IMR-90 (cell line): ENCODE measurements around the gene SHROOM4. TPM values are rescaled to one million over a fixed set of nuclear protein-coding genes. Genes with fewer than 3 reads are reported as not detected.

Experiments
- ATAC-seq: fragments of 200-7000 bp; cut with Tn5 transposase; 2 replicates; pipeline ENCODE4 v1.9.1; 2020; ENCODE audit warnings: low read depth, mild to moderate bottlenecking, moderate library complexity
- BruUV-seq: library from RNA; stranded (reverse); fragments of 400-500 nt; replicated peaks from 2 replicates; lab custom pipeline; 2021; lab: Mats Ljungman, UMichigan
- CTCF ChIA-PET: fragments of 300-600 bp; formaldehyde crosslinking; extraction: SDS; loops from one replicate; lab custom pipeline; 2021; ENCODE audit warnings: antibody characterized with exemption; lab: Yijun Ruan, JAX
- POLR2A ChIA-PET: fragments of 300-600 bp; sonication (Branson Sonifier 250); formaldehyde crosslinking; loops from one replicate; lab custom pipeline; 2022; ENCODE audit warnings: antibody characterized with exemption; ENCODE audit not compliant: unreplicated experiment; lab: Charles Lee
- DNase-seq: peaks from one replicate; pipeline ENCODE4 v3.0.0; 2013
- H2AFZ ChIP-seq: replicated peaks from 2 replicates; pipeline ENCODE3; 2013; ENCODE audit warnings: low read length, mild to moderate bottlenecking; ENCODE audit not compliant: poor library complexity
- H2AK5ac ChIP-seq: 2 replicates; pipeline ENCODE4 v1.6.1; 2013; ENCODE audit warnings: low read depth, low read length, inconsistent platforms
- H2AK9ac ChIP-seq: replicated peaks from 2 replicates; pipeline ENCODE3; 2013; ENCODE audit warnings: mild to moderate bottlenecking, low read depth, low read length, moderate library complexity; ENCODE audit not compliant: poor library complexity
- H2BK120ac ChIP-seq: 2 replicates; pipeline ENCODE4 v1.6.1; 2013; ENCODE audit warnings: low read depth, low read length, inconsistent platforms
- H2BK15ac ChIP-seq: 3 replicates; pipeline ENCODE4 v1.6.1; 2013; ENCODE audit warnings: low read depth, low read length, inconsistent platforms
- H2BK20ac ChIP-seq: 2 replicates; pipeline ENCODE4 v1.6.1; 2013; ENCODE audit warnings: low read depth, mild to moderate bottlenecking, inconsistent platforms, low read length, moderate library complexity
- H2BK5ac ChIP-seq: 2 replicates; pipeline ENCODE4 v1.6.1; 2013; ENCODE audit warnings: mild to moderate bottlenecking, low read depth, low read length, inconsistent platforms; ENCODE audit not compliant: poor library complexity, severe bottlenecking
- H3K14ac ChIP-seq: replicated peaks from 2 replicates; pipeline ENCODE4 v1.6.1; 2013; ENCODE audit warnings: low read depth, low read length, inconsistent platforms
- H3K18ac ChIP-seq: 2 replicates; pipeline ENCODE4 v1.6.1; 2013; ENCODE audit warnings: low read depth, low read length, control low read depth
- H3K23ac ChIP-seq: 2 replicates; pipeline ENCODE4 v1.6.1; 2013; ENCODE audit warnings: low read depth, low read length, inconsistent platforms
- H3K27ac ChIP-seq: 2 replicates; pipeline ENCODE4 v1.5.1; 2013; ENCODE audit warnings: mild to moderate bottlenecking, control low read depth, low read length; ENCODE audit not compliant: insufficient read depth
- H3K27me3 ChIP-seq: 2 replicates; pipeline ENCODE4 v1.6.1; 2013; ENCODE audit warnings: low read length; ENCODE audit not compliant: control insufficient read depth, insufficient read depth
- H3K36me3 ChIP-seq: 2 replicates; pipeline ENCODE4 v1.6.1; 2013; ENCODE audit warnings: low read length, mixed read lengths; ENCODE audit not compliant: control insufficient read depth, insufficient read depth
- H3K4ac ChIP-seq: 2 replicates; pipeline ENCODE4 v1.6.1; 2013; ENCODE audit warnings: low read depth, low read length, inconsistent platforms
- H3K4me1 ChIP-seq: 2 replicates; pipeline ENCODE4 v1.6.1; 2013; ENCODE audit warnings: low read length, mixed read lengths; ENCODE audit not compliant: control insufficient read depth, insufficient read depth
- H3K4me2 ChIP-seq: 2 replicates; pipeline ENCODE4 v1.6.1; 2013; ENCODE audit warnings: low read depth, mild to moderate bottlenecking, control low read depth, low read length, moderate library complexity
- H3K4me3 ChIP-seq: 2 replicates; pipeline ENCODE4 v1.5.1; 2013; ENCODE audit warnings: low read depth, mild to moderate bottlenecking, control low read depth, low read length, moderate library complexity; ENCODE audit not compliant: insufficient read depth
- H3K56ac ChIP-seq: 2 replicates; pipeline ENCODE4 v1.6.1; 2013; ENCODE audit warnings: low read length, inconsistent platforms; ENCODE audit not compliant: insufficient read depth; ENCODE audit errors: extremely low read depth
- H3K79me1 ChIP-seq, 2 experiments: 2 replicates each; pipeline ENCODE4 v1.6.1; 2013; ENCODE audit warnings: low read length in 2 of 2, inconsistent platforms in 1 of 2, low read depth in 1 of 2
- H3K9ac ChIP-seq: 2 replicates; pipeline ENCODE4 v1.6.1; 2013; ENCODE audit warnings: low read depth, low read length, control low read depth
- H3K9me1 ChIP-seq: 2 replicates; pipeline ENCODE4 v1.6.1; 2013; ENCODE audit warnings: low read length, inconsistent platforms; ENCODE audit not compliant: insufficient read depth
- H3K9me3 ChIP-seq: 2 replicates; pipeline ENCODE4 v1.6.1; 2013; ENCODE audit warnings: low read length; ENCODE audit not compliant: control insufficient read depth, insufficient read depth
- H4K20me1 ChIP-seq: 2 replicates; pipeline ENCODE4 v1.6.1; 2013; ENCODE audit warnings: low read length, inconsistent platforms; ENCODE audit not compliant: insufficient read depth
- H4K5ac ChIP-seq: 2 replicates; pipeline ENCODE4 v1.6.1; 2013; ENCODE audit warnings: mild to moderate bottlenecking, low read depth, low read length, control low read depth
- H4K8ac ChIP-seq, 2 experiments: 2 replicates each; pipeline ENCODE4 v1.6.1; 2013; ENCODE audit warnings: low read depth in 2 of 2, low read length in 2 of 2, control low read depth in 1 of 2, inconsistent platforms in 1 of 2
- H4K91ac ChIP-seq: 2 replicates; pipeline ENCODE4 v1.6.1; 2013; ENCODE audit warnings: low read depth, low read length, inconsistent platforms; ENCODE audit not compliant: insufficient read depth
- BHLHE40 ChIP-seq: fragments of 150-350 bp; IDR thresholded peaks from 2 replicates; pipeline ENCODE4 v1.6.1; 2016; ENCODE audit warnings: mild to moderate bottlenecking, low read depth, low read length
- CEBPB ChIP-seq: IDR thresholded peaks from 2 replicates; pipeline ENCODE4 v1.6.1; 2012; ENCODE audit warnings: low read depth, low read length, improper control_type of control experiment
- CHD1 ChIP-seq: IDR thresholded peaks from 2 replicates; pipeline ENCODE4 v1.6.1; 2012; ENCODE audit warnings: low read depth, low read length, improper control_type of control experiment
- ELK1 ChIP-seq: fragments of 150-350 bp; IDR thresholded peaks from 2 replicates; pipeline ENCODE4 v1.6.1; 2016; ENCODE audit warnings: low read depth, mild to moderate bottlenecking, low read length, moderate library complexity, borderline replicate concordance
- FOS ChIP-seq: fragments of 150-350 bp; IDR thresholded peaks from 2 replicates; pipeline ENCODE4 v1.6.1; 2016; ENCODE audit warnings: low read depth, low read length
- MAFK ChIP-seq: IDR thresholded peaks from 2 replicates; pipeline ENCODE4 v1.6.1; 2012; ENCODE audit warnings: low read depth, low read length, improper control_type of control experiment
- MAZ ChIP-seq: IDR thresholded peaks from 2 replicates; pipeline ENCODE4 v1.6.1; 2012; ENCODE audit warnings: low read depth, mild to moderate bottlenecking, low read length, improper control_type of control experiment, moderate library complexity, borderline replicate concordance
- MXI1 ChIP-seq: IDR thresholded peaks from 2 replicates; pipeline ENCODE4 v1.6.1; 2012; ENCODE audit warnings: low read depth, mild to moderate bottlenecking, low read length, moderate library complexity, borderline replicate concordance
- POLR2A ChIP-seq: IDR thresholded peaks from 2 replicates; pipeline ENCODE4 v1.6.1; 2012; ENCODE audit warnings: mild to moderate bottlenecking, low read depth, low read length
- RAD21 ChIP-seq: IDR thresholded peaks from 2 replicates; pipeline ENCODE4 v1.6.1; 2012; ENCODE audit warnings: low read length, improper control_type of control experiment
- RCOR1 ChIP-seq: IDR thresholded peaks from 2 replicates; pipeline ENCODE4 v1.6.1; 2012; ENCODE audit warnings: mild to moderate bottlenecking, low read length, improper control_type of control experiment; ENCODE audit not compliant: insufficient replicate concordance
- RFX5 ChIP-seq: IDR thresholded peaks from 2 replicates; pipeline ENCODE4 v1.8.0; 2012; ENCODE audit warnings: low read depth, mild to moderate bottlenecking, low read length, moderate library complexity
- WGBS, 2 experiments: methylation state at CpG; one replicate each; pipeline versions ENCODE4 v1.1.5 to v1.1.7; 2013; ENCODE audit warnings: missing lambda C conversion rate in 2 of 2; ENCODE audit not compliant: insufficient read length in 1 of 2; ENCODE audit errors: extremely low coverage in 2 of 2; 5-methylcytosine and 5-hydroxymethylcytosine counted together
- dilution Hi-C: fragments of 300-500 bp; cut with HindIII; formaldehyde crosslinking; loops from one replicate; pipeline ENCODE4 v1.14.3; 2018; ENCODE audit warnings: low sequenced_read_pairs; ENCODE audit not compliant: unreplicated experiment
- in situ Hi-C: fragments of 300-500 bp; cut with MboI; formaldehyde crosslinking; loops from 3 replicates; pipeline ENCODE4 v1.14.3; 2019; ENCODE audit warnings: low sequenced_read_pairs, inconsistent platforms, mixed read lengths
- intact Hi-C: fragments of 100-400 bp; cut with micrococcal nuclease; formaldehyde crosslinking; loops from 2 replicates; pipeline ENCODE4 v1.10.0; 2022
- polyA plus RNA-seq, 3 experiments: library from polyadenylated mRNA; depleted of rRNA; stranded (reverse); fragments of >200 nt; gene quantifications; 2 replicates each; pipeline ENCODE4 v1.2.3, GENCODE V29; 2012; ENCODE audit warnings: low replicate concordance in 1 of 3
- total RNA-seq: library from RNA; depleted of rRNA; stranded (reverse); fragments of >200 nt; gene quantifications from 2 replicates; pipeline ENCODE4 v1.2.3, GENCODE V29; 2012
- TF ChIP-seq, protein P1 (sequence below): conservative IDR thresholded peaks from 2 replicates; pipeline ENCODE4 v1.5.1; 2012; ENCODE audit warnings: mild to moderate bottlenecking, low read depth, low read length, improper control_type of control experiment
- TF ChIP-seq, protein P2 (sequence below): fragments of 150-350 bp; IDR thresholded peaks from 2 replicates; pipeline ENCODE4 v1.6.1; 2017; ENCODE audit warnings: mild to moderate bottlenecking, antibody characterized with exemption, low read length, low read depth

Gene SHROOM4
- total and polyA plus RNA-seq, 2 of the 4 experiments (the other 2 are of a cell fraction), result 1.0 to 2.2 TPM

GRCh38 chrX:50762578-50762977 is 51.4 kb downstream of the SHROOM4 start:
- WGBS, 2 experiments, result no CpG with 5 or more reads among the region's 2 CpGs
- ChIA-PET POLR2A (no interaction called here), CTCF (interaction anchor here (0.7 kb wide), 1 partner anchor 16 kb away, joined by 4 read pairs; no protein-coding TSS in a partner anchor)
- dilution Hi-C loops, result no loop called here
- Histone ChIP-seq H3K4me3 (no peak overlapping the region), H4K20me1 (no peaks in the 10 kb centered on the region), H4K5ac (no peak overlapping the region), H3K27me3 (peaks cover 2% of the 10 kb centered on the region; the same call in 1 of the 2 replicates), H3K23ac (no peak overlapping the region), H3K79me1 (no peaks in the 10 kb centered on the region), H3K4me2 (no peak overlapping the region), H2BK5ac (no peak overlapping the region), H3K27ac (no peak overlapping the region), H4K91ac (no peak overlapping the region), H3K18ac (no peak overlapping the region), H2BK20ac (no peak overlapping the region), H3K4me1 (no peaks in the 10 kb centered on the region), H4K8ac (no peak overlapping the region), H2BK15ac (no peak overlapping the region), H3K9ac (no peak overlapping the region), H3K36me3 (no peaks in the 10 kb centered on the region), H3K9me1 (no peaks in the 10 kb centered on the region), H2AK5ac (no peak overlapping the region), H3K9me3 (no peaks in the 10 kb centered on the region), H3K4ac (no peak overlapping the region), H2AK9ac (no peak overlapping the region), H3K56ac (no peak overlapping the region), H2AFZ (no peak overlapping the region), H3K14ac (no peak overlapping the region), H2BK120ac (no peak overlapping the region)
- in situ Hi-C loops, result no loop called here
- no peak for TF ChIP-seq MAFK
- no peak for TF ChIP-seq BHLHE40
- no peak for TF ChIP-seq FOS
- no peak for TF ChIP-seq RCOR1
- TF ChIP-seq RAD21, result no peak
- TF ChIP-seq ELK1, result no peak
- TF ChIP-seq, protein P1, sequence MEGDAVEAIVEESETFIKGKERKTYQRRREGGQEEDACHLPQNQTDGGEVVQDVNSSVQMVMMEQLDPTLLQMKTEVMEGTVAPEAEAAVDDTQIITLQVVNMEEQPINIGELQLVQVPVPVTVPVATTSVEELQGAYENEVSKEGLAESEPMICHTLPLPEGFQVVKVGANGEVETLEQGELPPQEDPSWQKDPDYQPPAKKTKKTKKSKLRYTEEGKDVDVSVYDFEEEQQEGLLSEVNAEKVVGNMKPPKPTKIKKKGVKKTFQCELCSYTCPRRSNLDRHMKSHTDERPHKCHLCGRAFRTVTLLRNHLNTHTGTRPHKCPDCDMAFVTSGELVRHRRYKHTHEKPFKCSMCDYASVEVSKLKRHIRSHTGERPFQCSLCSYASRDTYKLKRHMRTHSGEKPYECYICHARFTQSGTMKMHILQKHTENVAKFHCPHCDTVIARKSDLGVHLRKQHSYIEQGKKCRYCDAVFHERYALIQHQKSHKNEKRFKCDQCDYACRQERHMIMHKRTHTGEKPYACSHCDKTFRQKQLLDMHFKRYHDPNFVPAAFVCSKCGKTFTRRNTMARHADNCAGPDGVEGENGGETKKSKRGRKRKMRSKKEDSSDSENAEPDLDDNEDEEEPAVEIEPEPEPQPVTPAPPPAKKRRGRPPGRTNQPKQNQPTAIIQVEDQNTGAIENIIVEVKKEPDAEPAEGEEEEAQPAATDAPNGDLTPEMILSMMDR, result no peak
- no peak for TF ChIP-seq RFX5
- TF ChIP-seq, protein P2, sequence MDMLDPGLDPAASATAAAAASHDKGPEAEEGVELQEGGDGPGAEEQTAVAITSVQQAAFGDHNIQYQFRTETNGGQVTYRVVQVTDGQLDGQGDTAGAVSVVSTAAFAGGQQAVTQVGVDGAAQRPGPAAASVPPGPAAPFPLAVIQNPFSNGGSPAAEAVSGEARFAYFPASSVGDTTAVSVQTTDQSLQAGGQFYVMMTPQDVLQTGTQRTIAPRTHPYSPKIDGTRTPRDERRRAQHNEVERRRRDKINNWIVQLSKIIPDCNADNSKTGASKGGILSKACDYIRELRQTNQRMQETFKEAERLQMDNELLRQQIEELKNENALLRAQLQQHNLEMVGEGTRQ, result no peak
- no peak for TF ChIP-seq CHD1
- no peak for TF ChIP-seq POLR2A
- no peak for TF ChIP-seq MAZ
- TF ChIP-seq MXI1, result no peak
- TF ChIP-seq CEBPB, result no peak
- no TSS peak for BruUV-seq
- ATAC-seq (no peak), DNase-seq (no peak)
- intact Hi-C loops, result no loop called here
